Measurements from ENCODE around the gene LPP. TPM values are rescaled to one million over a fixed set of nuclear protein-coding genes. Genes with fewer than 3 reads are reported as not detected.

LPP gene
- total RNA-seq, 1 experiment from 2014 or later: 54.0 TPM

GRCh38 chr3:188747489-188747888 lies 593.5 kb downstream of the LPP start:
- Histone ChIP-seq H3K4me2 (ENCODE audit: low read length) (no peak overlapping the region), H3K79me2 (ENCODE audit: insufficient read depth, low read length) (no peaks in the 10 kb centered on the region), H3K9ac (ENCODE audit: low read length) (no peak overlapping the region), H2AFZ (ENCODE audit: low read depth, low read length, poor library complexity, severe bottlenecking) (no peak overlapping the region), H3K4me3 (replicated peaks in 1 of 2; ENCODE audit: low read depth in 1 of 2, low read length in 2 of 2) (no peak overlapping the region), H3K9me3 (ENCODE audit: control insufficient read depth in 1 of 2, insufficient read depth in 1 of 2, low read depth in 1 of 2, low read length in 2 of 2) (no peaks in the 10 kb centered on the region), H3K9me2 (ENCODE audit: insufficient read depth) (no peaks in the 10 kb centered on the region), H3K27ac (ENCODE audit: low read depth, low read length) (no peak overlapping the region), H3K27me3 (ENCODE audit: insufficient read depth, low read length) (no peaks in the 10 kb centered on the region), H3K36me3 (ENCODE audit: control insufficient read depth in 1 of 2, insufficient read depth in 2 of 2, low read length in 2 of 2) (no peaks in the 10 kb centered on the region), H4K20me1 (ENCODE audit: insufficient read depth) (no peaks in the 10 kb centered on the region), H3K4me1 (ENCODE audit: control insufficient read depth in 1 of 2, insufficient read depth in 2 of 2, low read length in 2 of 2) (no peaks in the 10 kb centered on the region)
- ATAC-seq: no peak
- intact Hi-C loops (cut with micrococcal nuclease): loop anchor here (5.0 kb wide), 1 partner anchor 1005 kb away; no protein-coding TSS in a partner anchor
- BruUV-seq (replicated peaks): no TSS peak
- CTCF ChIA-PET: no interaction called here
- RAD21 ChIA-PET (ENCODE audit: low non-redundant PET in 1 of 2, low total read pairs in 2 of 2, uncharacterized antibody in 2 of 2, unreplicated experiment in 2 of 2): no interaction called here
- TF ChIP-seq EGR1 (IDR thresholded peaks at IDR 0.05; ENCODE audit: low read depth) (no peak), CBX3 (IDR thresholded peaks at IDR 0.05; ENCODE audit: low read depth) (no peak), TCF7L2 (IDR thresholded peaks at IDR 0.05; ENCODE audit: borderline replicate concordance, extremely low read depth, insufficient read depth, insufficient read length) (no peak), YY1 (IDR thresholded peaks at IDR 0.05; ENCODE audit: extremely low read depth, insufficient replicate concordance, low read depth, low read length) (no peak), REST (IDR thresholded peaks at IDR 0.05; ENCODE audit: low read depth) (no peak)
- no peak for DNase-seq (ENCODE audit: low read depth, low spot score)
- POLR2A ChIA-PET: no interaction called here
